Cardiac fibroblast (primary cell): Measurements from ENCODE around the gene GAPT.

Source experiments
- DNase-seq, 2 donors: peaks; one replicate each; pipeline versions ENCODE4 v3.0.0 to v3.0.0-alpha.2; 2010; ENCODE audit warnings: low read depth in 2 of 2
- H3K4me3 ChIP-seq, 2 donors: replicated peaks in 1 of 2; 1 replicate in 1 of 2; 2 replicates in 1 of 2; pipeline ENCODE4 v1.5.1; 2011; ENCODE audit warnings: low read depth in 2 of 2, low read length in 2 of 2, mild to moderate bottlenecking in 2 of 2, moderate library complexity in 1 of 2
- TF ChIP-seq, protein P1 (sequence below): IDR thresholded peaks from one replicate; pipeline ENCODE4 v1.5.1; 2011; ENCODE audit warnings: low read depth, mild to moderate bottlenecking, low read length, inconsistent platforms

The GAPT gene

DNA sequence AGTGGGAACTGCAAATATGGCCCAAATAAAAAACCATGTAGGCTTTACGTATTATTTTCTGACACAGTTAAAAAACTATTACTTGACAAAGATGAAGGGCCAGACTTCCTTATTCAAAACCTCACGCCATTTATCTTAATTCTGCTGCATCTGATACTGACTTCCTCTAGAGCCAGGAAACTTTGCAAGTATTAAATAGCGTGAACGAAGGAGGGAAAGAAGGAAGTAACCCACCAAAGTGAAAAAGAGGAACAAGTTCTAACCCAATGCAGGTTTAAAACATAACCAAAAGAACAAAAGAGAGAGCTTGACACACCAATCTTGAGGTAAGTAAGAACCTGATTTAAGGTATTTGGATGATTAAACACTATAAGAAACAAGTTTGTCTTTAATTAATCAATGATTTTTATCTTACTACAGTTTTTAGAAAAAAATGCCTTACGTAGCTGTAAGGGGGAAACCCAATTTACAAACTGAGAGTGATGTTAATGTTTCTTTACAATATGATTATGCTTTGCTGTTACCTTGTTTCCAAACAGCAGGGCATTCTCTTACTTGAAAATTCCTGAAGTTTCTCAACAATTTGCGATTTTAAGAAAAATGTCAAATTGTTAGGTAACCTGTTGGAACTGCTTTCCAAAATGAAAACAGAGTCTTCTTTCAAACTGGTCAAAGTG, at the start of gene GAPT:
GAPT (plus strand) TSS at position 220 of the 677 bp plus-strand sequence. CDS start 3,102 bp downstream, outside the sequence.
- H3K4me3 ChIP-seq, result no peak within 1 kb of the TSS
- DNase-seq, result no peak

DNA sequence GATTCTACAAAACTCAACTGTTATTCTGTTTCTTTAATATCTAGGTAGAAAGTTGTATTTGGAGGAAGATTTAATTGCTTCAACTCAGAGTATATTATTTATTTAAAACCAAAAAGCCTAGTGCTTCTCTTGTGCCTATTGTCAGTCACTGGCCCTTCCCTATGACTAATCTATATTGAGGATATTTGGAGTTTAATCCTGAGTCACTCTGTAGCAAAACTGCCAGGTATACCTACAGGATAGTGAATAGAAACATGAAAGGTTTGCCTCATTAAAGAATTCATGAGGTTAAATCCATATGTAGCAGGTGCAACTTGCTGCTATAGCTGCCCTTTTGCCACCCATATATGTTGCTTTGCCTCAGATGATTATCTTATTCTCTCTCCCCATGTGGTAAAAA, 46.4 kb upstream of the GAPT start:
- no peak overlapping the region for H3K4me3 ChIP-seq
- TF ChIP-seq, protein P1, sequence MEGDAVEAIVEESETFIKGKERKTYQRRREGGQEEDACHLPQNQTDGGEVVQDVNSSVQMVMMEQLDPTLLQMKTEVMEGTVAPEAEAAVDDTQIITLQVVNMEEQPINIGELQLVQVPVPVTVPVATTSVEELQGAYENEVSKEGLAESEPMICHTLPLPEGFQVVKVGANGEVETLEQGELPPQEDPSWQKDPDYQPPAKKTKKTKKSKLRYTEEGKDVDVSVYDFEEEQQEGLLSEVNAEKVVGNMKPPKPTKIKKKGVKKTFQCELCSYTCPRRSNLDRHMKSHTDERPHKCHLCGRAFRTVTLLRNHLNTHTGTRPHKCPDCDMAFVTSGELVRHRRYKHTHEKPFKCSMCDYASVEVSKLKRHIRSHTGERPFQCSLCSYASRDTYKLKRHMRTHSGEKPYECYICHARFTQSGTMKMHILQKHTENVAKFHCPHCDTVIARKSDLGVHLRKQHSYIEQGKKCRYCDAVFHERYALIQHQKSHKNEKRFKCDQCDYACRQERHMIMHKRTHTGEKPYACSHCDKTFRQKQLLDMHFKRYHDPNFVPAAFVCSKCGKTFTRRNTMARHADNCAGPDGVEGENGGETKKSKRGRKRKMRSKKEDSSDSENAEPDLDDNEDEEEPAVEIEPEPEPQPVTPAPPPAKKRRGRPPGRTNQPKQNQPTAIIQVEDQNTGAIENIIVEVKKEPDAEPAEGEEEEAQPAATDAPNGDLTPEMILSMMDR, result no peak
- DNase-seq, result no peak

More for the DNA sequence above, at the start of gene GAPT:
- TF ChIP-seq, protein P1, result no peak

DNA sequence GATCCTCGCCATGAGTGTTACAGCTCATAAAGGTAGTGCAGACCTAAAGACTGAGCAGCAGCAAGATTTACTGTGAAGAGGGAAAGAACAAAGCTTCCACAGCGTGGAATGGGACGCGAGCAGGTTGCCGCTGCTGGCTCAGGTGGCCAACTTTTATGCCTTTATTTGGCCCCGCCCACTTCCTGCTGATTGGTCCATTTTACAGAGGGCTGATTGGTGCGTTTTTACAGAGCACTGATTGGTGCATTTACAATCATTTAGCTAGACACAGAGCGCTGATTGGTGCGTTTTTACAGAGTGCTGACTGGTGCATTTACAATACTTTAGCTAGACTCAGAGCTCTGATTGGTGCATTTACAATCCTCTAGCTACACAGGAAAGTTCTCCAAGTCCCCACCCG, 45.2 kb upstream of the GAPT start:
- peak in 1 of 2 donors; percentile 23 for DNase-seq
- TF ChIP-seq, protein P1, result no peak
- H3K4me3 ChIP-seq, result no peak overlapping the region

DNA sequence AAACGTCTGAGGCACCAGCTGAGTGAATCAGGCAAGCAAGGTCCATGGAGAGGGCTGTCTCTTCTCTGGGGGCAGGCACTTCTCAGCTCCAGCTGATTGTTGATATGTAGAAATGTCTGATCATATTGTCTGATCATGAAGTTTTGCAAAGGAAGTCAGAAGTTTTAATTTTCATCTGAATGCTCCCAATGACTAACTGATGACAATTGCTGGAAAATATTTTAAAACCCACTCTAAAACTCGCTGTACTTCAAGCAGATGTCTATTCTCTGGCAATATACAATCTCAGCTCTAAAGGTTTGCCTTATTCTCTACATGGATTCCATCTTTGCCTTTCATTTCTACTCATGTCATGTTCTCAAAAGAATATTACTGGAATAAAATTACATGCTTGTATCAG, 44.0 kb upstream of the GAPT start:
- no peak overlapping the region for H3K4me3 ChIP-seq
- TF ChIP-seq, protein P1, result no peak
- DNase-seq, result peak; percentile 6 to 53

DNA sequence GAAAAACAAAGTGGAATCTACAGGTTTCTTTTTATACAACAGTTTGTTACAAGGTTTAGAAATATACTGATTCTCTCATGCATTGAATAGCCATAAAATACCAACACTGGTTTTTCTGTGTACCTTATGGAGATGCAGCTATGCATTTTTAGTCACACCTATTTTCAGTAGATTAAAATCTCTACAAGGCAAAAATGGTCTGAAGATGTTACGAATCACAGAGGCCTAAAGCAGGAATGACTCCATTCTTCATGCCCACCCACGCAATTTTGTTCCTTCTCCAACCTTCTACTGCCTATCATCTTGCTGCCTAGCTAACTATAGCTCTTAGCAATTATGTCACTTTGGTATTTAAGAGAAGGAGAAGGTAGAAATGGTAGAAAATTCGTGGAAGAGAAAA, 41.2 kb upstream of the GAPT start:
- TF ChIP-seq, protein P1, result no peak
- H3K4me3 ChIP-seq, result no peak overlapping the region
- peak in 1 of 2 donors; percentile 55 for DNase-seq

DNA sequence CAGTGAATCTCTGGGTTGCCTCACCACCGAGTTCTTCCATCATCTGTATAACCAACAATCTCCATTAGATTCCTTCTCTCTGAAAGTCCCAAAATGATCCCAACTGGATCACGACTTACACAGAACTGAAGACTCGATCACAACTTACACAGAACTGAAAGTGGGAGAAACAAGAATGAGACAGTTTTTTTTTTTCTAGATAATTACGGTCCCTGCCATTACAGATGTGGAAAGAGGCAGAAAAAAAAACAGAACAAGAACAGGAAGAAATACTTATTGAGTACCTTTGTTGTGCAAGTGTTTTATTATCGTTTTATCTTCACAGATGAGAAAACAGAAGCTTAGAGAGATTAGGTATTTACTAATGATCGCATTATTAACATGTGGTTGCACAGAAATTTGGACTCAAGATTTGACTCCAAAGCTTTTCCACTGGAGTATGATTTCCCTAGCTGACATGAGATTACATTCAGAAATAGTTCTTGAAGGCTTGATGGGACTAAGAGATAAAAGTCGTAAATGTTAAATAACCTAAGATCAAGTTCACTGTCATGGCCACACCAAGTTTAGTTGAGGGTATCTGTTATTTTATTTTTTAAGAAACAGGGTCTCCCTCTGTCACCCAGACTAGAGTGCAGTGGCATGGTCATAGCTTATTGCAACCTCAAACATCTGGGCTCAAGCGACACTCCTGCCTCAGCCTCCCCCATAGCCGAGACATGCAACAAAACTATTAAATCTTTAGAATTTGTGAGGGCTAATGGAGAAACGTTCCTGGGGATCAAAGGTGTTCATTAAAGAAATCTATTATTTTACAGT, 40.2 kb upstream of the GAPT start:
- peak; percentile 39 to 78 for DNase-seq
- no peak overlapping the region for H3K4me3 ChIP-seq
- TF ChIP-seq, protein P1, result no peak
